OCI-LY1 (cell line): ENCODE results near the gene HDHD3.
A peak's percentile ranks its signal among the peaks of the same experiment; 100 is the strongest.

Source experiments
- CTCF ChIP-seq: fragments of 200-600 bp; sonication (generic), shearing (Covaris generic); IDR thresholded peaks from 2 replicates; pipeline ENCODE4 v1.5.1; 2017; ENCODE audit warnings: mild to moderate bottlenecking, antibody characterized with exemption, low read length, moderate library complexity, mixed read lengths
- EZH2 ChIP-seq: fragments of 200-600 bp; sonication (generic), shearing (Covaris generic); IDR thresholded peaks from 2 replicates; pipeline ENCODE4 v1.8.0; 2017; ENCODE audit warnings: borderline replicate concordance, mixed run types, mild to moderate bottlenecking, antibody characterized with exemption, low read length, moderate library complexity, mixed read lengths

DNA sequence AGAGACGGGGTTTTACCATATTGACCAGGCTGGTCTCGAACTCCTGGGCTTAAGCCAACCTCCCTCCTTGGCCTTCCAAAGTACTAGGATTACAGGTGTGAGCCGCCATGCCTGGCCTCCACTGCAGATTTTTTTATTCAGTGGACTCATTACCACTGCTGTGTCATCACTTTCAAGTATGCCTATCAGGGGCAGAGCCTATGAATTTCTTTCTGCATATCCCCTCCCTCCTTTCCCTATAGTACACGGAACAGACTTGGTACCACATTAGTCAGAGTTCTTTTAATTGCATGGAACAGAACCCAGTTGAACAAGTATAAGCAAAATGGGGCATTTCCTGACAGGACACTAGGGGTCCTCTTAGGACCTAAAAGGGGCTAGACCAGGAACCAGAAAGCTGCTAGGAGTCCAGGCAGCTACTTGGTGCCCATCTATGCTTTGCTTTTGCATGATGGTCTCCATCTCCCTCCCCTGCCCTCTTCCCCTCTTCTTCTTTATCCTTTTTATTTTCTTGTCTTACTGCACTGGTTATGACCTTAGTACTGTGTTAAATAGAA lies 21.7 kb downstream of the HDHD3 start:
- TF ChIP-seq EZH2, result no peak
- TF ChIP-seq CTCF, result peak; percentile 21; the same call in 1 of the 2 replicates
